Body of pancreas (tissue), 4 donors: ENCODE data around the gene ACSS2. TPM values are rescaled to one million over a fixed set of nuclear protein-coding genes. Genes with fewer than 3 reads are reported as not detected.

Source experiments
- ATAC-seq: fragments of 150-250 bp; one replicate; pipeline ENCODE4 v1.9.1; 2016
- DNase-seq, 4 donors: peaks; one replicate each; pipeline ENCODE4 v3.0.0-alpha.2; 2019
- H3K27ac ChIP-seq, 4 donors: fragments of 200-600 bp; sonication (generic); 1 replicate in 3 of 4; 2 replicates in 1 of 4; pipeline versions ENCODE4 v1.5.1 to v1.6.1; 2016 to 2019; ENCODE audit warnings: mild to moderate bottlenecking in 1 of 4, mixed read lengths in 1 of 4, moderate library complexity in 1 of 4
- H3K27me3 ChIP-seq, 2 donors: fragments of 200-600 bp; sonication (generic); one replicate each; pipeline ENCODE4 v1.6.0; 2016; ENCODE audit warnings: mild to moderate bottlenecking in 1 of 2
- H3K36me3 ChIP-seq, 2 donors: fragments of 200-600 bp; sonication (generic); replicated peaks in 1 of 2; 2 replicates each; pipeline ENCODE4 v1.5.1; 2016; ENCODE audit warnings: low read depth in 2 of 2; ENCODE audit not compliant: insufficient read depth in 1 of 2
- H3K4me1 ChIP-seq: fragments of 200-600 bp; sonication (generic); one replicate; pipeline ENCODE4 v1.6.0; 2016
- H3K4me3 ChIP-seq, 2 donors: fragments of 200-600 bp; sonication (generic); 1 replicate in 1 of 2; 2 replicates in 1 of 2; pipeline ENCODE4 v1.5.1; 2016 to 2019
- H3K9me3 ChIP-seq, 3 donors: fragments of 200-600 bp; sonication (generic); 1 replicate in 2 of 3; 2 replicates in 1 of 3; pipeline ENCODE4 v1.5.1; 2016
- CTCF ChIP-seq, 7 experiments: fragments of 450-650 bp in 4 of 7; fragments of 200-600 bp in 3 of 7; sonication (generic) in 3 of 7; IDR thresholded peaks; one replicate each; pipeline ENCODE4 v1.5.1; 2016 to 2019; ENCODE audit warnings: antibody characterized with exemption in 7 of 7
- POLR2A ChIP-seq, 3 donors: fragments of 450-650 bp; IDR thresholded peaks; one replicate each; pipeline ENCODE4 v1.6.1; 2016; ENCODE audit warnings: antibody characterized with exemption in 3 of 3, mild to moderate bottlenecking in 2 of 3
- WGBS, 2 donors: methylation state at CpG; one replicate each; pipeline ENCODE4 v1.1.5; 2017; 5-methylcytosine and 5-hydroxymethylcytosine counted together
- intact Hi-C: fragments of 100-400 bp; cut with DNase I; formaldehyde crosslinking; loops from one replicate; pipeline ENCODE4 v1.15.1; 2023
- total RNA-seq, 2 donors: library from RNA; depleted of rRNA; stranded (reverse); fragments of >200 nt; gene quantifications; one replicate each; pipeline ENCODE4 v1.1.0, GENCODE V29; 2016

ACSS2 gene
- total RNA-seq, 2 donors from 2014 or later, result 33.9 to 78.1 TPM

- peaks cover 18% of the 10 kb centered on the region for H3K4me1 ChIP-seq
- 88 to 90% methylated on average over 4 of the region's 4 CpGs for WGBS, 2 donors
These were observed 64.8 kb downstream of the ACSS2 start for GRCh38 chr20:34941226-34941625.

GRCh38 chr20:34942301-34942700 is 65.9 kb downstream of the ACSS2 start:
- no peak overlapping the region for H3K4me3 ChIP-seq
- H3K27ac ChIP-seq, result no peak overlapping the region
- no peak for DNase-seq
- TF ChIP-seq CTCF (IDR thresholded peaks at IDR 0.05), result no peak
- no peak for TF ChIP-seq POLR2A (IDR thresholded peaks at IDR 0.05)
- no peaks in the 10 kb centered on the region for H3K9me3 ChIP-seq
- H3K27me3 ChIP-seq, result no peaks in the 10 kb centered on the region
- peaks cover 10% of the 10 kb centered on the region for H3K4me1 ChIP-seq
- H3K36me3 ChIP-seq, result no peaks in the 10 kb centered on the region
- intact Hi-C loops, result no loop called here
- ATAC-seq, result no peak
- WGBS, 2 donors, result 91 to 97% methylated on average over 6 to 9 of the region's 9 CpGs

More at GRCh38 chr20:34941226-34941625, 64.8 kb downstream of the ACSS2 start:
- ATAC-seq, result no peak
- H3K27ac ChIP-seq, result no peak overlapping the region
- H3K9me3 ChIP-seq, result no peaks in the 10 kb centered on the region
- no peak for TF ChIP-seq POLR2A (IDR thresholded peaks at IDR 0.05)
- TF ChIP-seq CTCF (IDR thresholded peaks at IDR 0.05), result no peak
- DNase-seq, result no peak
- intact Hi-C loops, result no loop called here
- H3K27me3 ChIP-seq, result no peaks in the 10 kb centered on the region
- H3K4me3 ChIP-seq, result no peak overlapping the region
- H3K36me3 ChIP-seq, result no peaks in the 10 kb centered on the region

GRCh38 chr20:34943808-34944567 is 67.6 kb downstream of the ACSS2 start:
- H3K36me3 ChIP-seq, result no peaks in the 10 kb centered on the region
- ATAC-seq (no peak), DNase-seq (no peak)
- H3K9me3 ChIP-seq, result no peaks in the 10 kb centered on the region
- no peak overlapping the region for H3K27ac ChIP-seq
- H3K4me1 ChIP-seq, result peaks cover under 1% of the 10 kb centered on the region
- TF ChIP-seq CTCF (IDR thresholded peaks at IDR 0.05) (no peak), POLR2A (IDR thresholded peaks at IDR 0.05) (no peak)
- 85 to 93% methylated on average over 2 of the region's 2 CpGs for WGBS, 2 donors
- intact Hi-C loops, result no loop called here
- no peak overlapping the region for H3K4me3 ChIP-seq
- H3K27me3 ChIP-seq, result no peaks in the 10 kb centered on the region

GRCh38 chr20:34945315-34946077 is 69.1 kb downstream of the ACSS2 start:
- intact Hi-C loops, result no loop called here
- H3K36me3 ChIP-seq, result no peaks in the 10 kb centered on the region
- 81 to 84% methylated on average over 7 of the region's 7 CpGs for WGBS, 2 donors

More at GRCh38 chr20:34945315-34946077, 69.1 kb downstream of the ACSS2 start:
- Histone ChIP-seq H3K4me3 (no peak overlapping the region), H3K27me3 (no peaks in the 10 kb centered on the region), H3K9me3 (no peaks in the 10 kb centered on the region), H3K27ac (no peak overlapping the region), H3K4me1 (no peaks in the 10 kb centered on the region)
- DNase-seq (no peak), ATAC-seq (no peak)
- TF ChIP-seq POLR2A (IDR thresholded peaks at IDR 0.05) (no peak), CTCF (IDR thresholded peaks at IDR 0.05) (no peak)
